HUES6 (cell line): ENCODE measurements around the gene ERCC1.

Experiments
- H3K27ac ChIP-seq: 2 replicates; pipeline ENCODE4 v1.7.0; 2013; ENCODE audit warnings: low read depth, mild to moderate bottlenecking, low read length, inconsistent platforms
- H3K27me3 ChIP-seq: 2 replicates; pipeline ENCODE4 v1.6.1; 2013; ENCODE audit warnings: low read length; ENCODE audit not compliant: control insufficient read depth, insufficient read depth
- H3K36me3 ChIP-seq: 2 replicates; pipeline ENCODE4 v1.6.1; 2013; ENCODE audit warnings: low read length; ENCODE audit not compliant: control insufficient read depth, insufficient read depth
- H3K4me1 ChIP-seq: 2 replicates; pipeline ENCODE4 v1.6.1; 2013; ENCODE audit warnings: low read length; ENCODE audit not compliant: control insufficient read depth, insufficient read depth
- H3K4me3 ChIP-seq: 2 replicates; pipeline ENCODE4 v1.5.1; 2013; ENCODE audit warnings: low read depth, low read length
- H3K9ac ChIP-seq: one replicate; pipeline ENCODE4 v1.6.1; 2013; ENCODE audit warnings: mild to moderate bottlenecking, low read length
- H3K9me3 ChIP-seq: 2 replicates; pipeline ENCODE4 v1.6.1; 2013; ENCODE audit warnings: low read depth, low read length; ENCODE audit not compliant: control insufficient read depth, insufficient read depth

ERCC1 gene

GRCh38 chr19:45455707-45456499 lies 32.2 kb upstream of the ERCC1 start:
- Histone ChIP-seq H3K4me1 (peaks cover 16% of the 10 kb centered on the region; the same call in 1 of the 2 replicates), H3K9me3 (no peaks in the 10 kb centered on the region), H3K27ac (peak overlapping the region; percentile 94), H3K36me3 (no peaks in the 10 kb centered on the region), H3K4me3 (peak overlapping the region; percentile 24), H3K27me3 (peaks cover 8% of the 10 kb centered on the region), H3K9ac (peak overlapping the region; percentile 88)

GRCh38 chr19:45451850-45452387 lies 28.2 kb upstream of the ERCC1 start:
- H3K36me3 ChIP-seq = no peaks in the 10 kb centered on the region
- H3K27me3 ChIP-seq = peaks cover 16% of the 10 kb centered on the region
- H3K4me1 ChIP-seq = peaks cover 21% of the 10 kb centered on the region; the same call in 1 of the 2 replicates
- H3K4me3 ChIP-seq = 0 out of 2 replicates have a peak overlapping the region, but pooled peaks have one; percentile 52
- H3K9me3 ChIP-seq = no peaks in the 10 kb centered on the region
- H3K27ac ChIP-seq = no peak overlapping the region
- no peak overlapping the region for H3K9ac ChIP-seq

- Histone ChIP-seq H3K27ac (no peak overlapping the region; the same call in 1 of the 2 replicates), H3K27me3 (peaks cover 16% of the 10 kb centered on the region), H3K36me3 (no peaks in the 10 kb centered on the region), H3K4me3 (peak overlapping the region; percentile 52), H3K9ac (peak overlapping the region; percentile 58), H3K4me1 (peaks cover 19% of the 10 kb centered on the region; the same call in 1 of the 2 replicates), H3K9me3 (no peaks in the 10 kb centered on the region)
Measured at GRCh38 chr19:45451131-45451849, 27.6 kb upstream of the ERCC1 start.

GRCh38 chr19:45450012-45450333 lies 26.3 kb upstream of the ERCC1 start:
- Histone ChIP-seq H3K4me1 (peaks cover 9% of the 10 kb centered on the region; the same call in 1 of the 2 replicates), H3K9me3 (no peaks in the 10 kb centered on the region), H3K27ac (peak overlapping the region; percentile 59; the same call in 1 of the 2 replicates), H3K27me3 (peaks cover 16% of the 10 kb centered on the region), H3K36me3 (no peaks in the 10 kb centered on the region), H3K9ac (peak overlapping the region; percentile 66), H3K4me3 (peak overlapping the region; percentile 70)

- H3K27ac ChIP-seq = no peak overlapping the region
- H3K4me3 ChIP-seq = no peak overlapping the region
- H3K36me3 ChIP-seq = no peaks in the 10 kb centered on the region
- peaks cover 15% of the 10 kb centered on the region; the same call in 1 of the 2 replicates for H3K4me1 ChIP-seq
- H3K9ac ChIP-seq = no peak overlapping the region
- H3K9me3 ChIP-seq = no peaks in the 10 kb centered on the region
- peaks cover 16% of the 10 kb centered on the region for H3K27me3 ChIP-seq
Measured at GRCh38 chr19:45448887-45449299, 25.2 kb upstream of the ERCC1 start.

- H3K4me1 ChIP-seq = peaks cover 15% of the 10 kb centered on the region; the same call in 1 of the 2 replicates
- H3K4me3 ChIP-seq = no peak overlapping the region
- H3K9me3 ChIP-seq = no peaks in the 10 kb centered on the region
- no peak overlapping the region for H3K9ac ChIP-seq
- no peak overlapping the region for H3K27ac ChIP-seq
- peaks cover 16% of the 10 kb centered on the region for H3K27me3 ChIP-seq
- H3K36me3 ChIP-seq = no peaks in the 10 kb centered on the region
Measured at GRCh38 chr19:45448425-45448756, 24.7 kb upstream of the ERCC1 start.

- H3K9ac ChIP-seq = no peak overlapping the region
- peaks cover 16% of the 10 kb centered on the region for H3K27me3 ChIP-seq
- H3K4me1 ChIP-seq = peaks cover 22% of the 10 kb centered on the region
- no peaks in the 10 kb centered on the region for H3K9me3 ChIP-seq
- no peak overlapping the region for H3K4me3 ChIP-seq
- H3K27ac ChIP-seq = no peak overlapping the region
- H3K36me3 ChIP-seq = no peaks in the 10 kb centered on the region
Measured at GRCh38 chr19:45446944-45447343, 23.2 kb upstream of the ERCC1 start.

GRCh38 chr19:45446295-45446694 lies 22.6 kb upstream of the ERCC1 start:
- Histone ChIP-seq H3K4me1 (peaks cover 21% of the 10 kb centered on the region), H3K36me3 (no peaks in the 10 kb centered on the region)

GRCh38 chr19:45445139-45445538 lies 21.4 kb upstream of the ERCC1 start:
- Histone ChIP-seq H3K27me3 (peaks cover 3% of the 10 kb centered on the region; the same call in 1 of the 2 replicates), H3K4me1 (peaks cover 28% of the 10 kb centered on the region), H3K36me3 (no peaks in the 10 kb centered on the region), H3K4me3 (no peak overlapping the region), H3K9ac (no peak overlapping the region), H3K27ac (no peak overlapping the region), H3K9me3 (no peaks in the 10 kb centered on the region)

More at GRCh38 chr19:45446295-45446694, 22.6 kb upstream of the ERCC1 start:
- Histone ChIP-seq H3K4me3 (no peak overlapping the region), H3K9me3 (no peaks in the 10 kb centered on the region), H3K27me3 (peaks cover 11% of the 10 kb centered on the region), H3K27ac (no peak overlapping the region), H3K9ac (no peak overlapping the region)

GRCh38 chr19:45444318-45445041 lies 20.8 kb upstream of the ERCC1 start:
- H3K9ac ChIP-seq = peak overlapping the region; percentile 51
- peak overlapping the region; percentile 81 for H3K27ac ChIP-seq
- peak overlapping the region; percentile 71 for H3K4me3 ChIP-seq

More at GRCh38 chr19:45444318-45445041, 20.8 kb upstream of the ERCC1 start:
- no peaks in the 10 kb centered on the region; the same call in 1 of the 2 replicates for H3K27me3 ChIP-seq
- peaks cover 26% of the 10 kb centered on the region for H3K4me1 ChIP-seq
- H3K9me3 ChIP-seq = no peaks in the 10 kb centered on the region
- no peaks in the 10 kb centered on the region for H3K36me3 ChIP-seq
